GM18517 (cell line): ENCODE results near the gene PPP1R36.
"Not testable (repeated sequence)": the region's sequence is repeated elsewhere in the genome, so short reads cannot be mapped to it uniquely, and the experiment has no call there.

ENCODE experiments used
- ATAC-seq: cut with Tn5 transposase; IDR thresholded peaks from one replicate; pipeline ENCODE4 v1.9.1; 2021; ENCODE audit warnings: mild to moderate bottlenecking, moderate library complexity; ENCODE audit not compliant: unreplicated experiment

The PPP1R36 gene

GRCh38 chr14:64563696-64564095, 13.9 kb downstream of the PPP1R36 start:
- no peak for ATAC-seq

- no peak for ATAC-seq
Measured at GRCh38 chr14:64566651-64567122, 16.9 kb downstream of the PPP1R36 start.

DNA sequence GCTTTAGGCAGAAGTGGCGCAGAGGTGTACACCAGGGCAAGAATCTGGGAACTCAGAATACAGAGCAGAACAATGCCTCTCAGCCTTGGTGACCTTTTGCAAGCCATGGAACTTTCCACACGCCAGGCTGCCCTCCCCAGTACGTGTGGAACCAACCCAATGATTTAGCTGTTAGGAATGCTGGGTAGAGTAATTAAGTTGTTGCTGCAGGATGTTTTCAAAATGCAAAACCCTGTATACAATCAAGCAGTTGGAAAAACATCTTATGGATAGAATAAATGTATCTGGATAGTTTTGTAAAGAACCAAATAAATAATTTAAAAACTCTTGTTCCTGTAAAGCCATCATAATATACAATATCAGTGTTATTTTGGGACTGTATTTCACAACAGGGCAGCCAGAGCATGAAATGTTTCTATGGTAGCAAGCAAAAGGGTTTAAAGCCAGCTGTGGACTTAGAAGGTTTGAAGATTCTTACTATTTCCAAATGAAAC, 19.4 kb downstream of the PPP1R36 start:
- no peak for ATAC-seq

GRCh38 chr14:64569646-64570045, 19.9 kb downstream of the PPP1R36 start:
- ATAC-seq, result not testable (repeated sequence)

DNA sequence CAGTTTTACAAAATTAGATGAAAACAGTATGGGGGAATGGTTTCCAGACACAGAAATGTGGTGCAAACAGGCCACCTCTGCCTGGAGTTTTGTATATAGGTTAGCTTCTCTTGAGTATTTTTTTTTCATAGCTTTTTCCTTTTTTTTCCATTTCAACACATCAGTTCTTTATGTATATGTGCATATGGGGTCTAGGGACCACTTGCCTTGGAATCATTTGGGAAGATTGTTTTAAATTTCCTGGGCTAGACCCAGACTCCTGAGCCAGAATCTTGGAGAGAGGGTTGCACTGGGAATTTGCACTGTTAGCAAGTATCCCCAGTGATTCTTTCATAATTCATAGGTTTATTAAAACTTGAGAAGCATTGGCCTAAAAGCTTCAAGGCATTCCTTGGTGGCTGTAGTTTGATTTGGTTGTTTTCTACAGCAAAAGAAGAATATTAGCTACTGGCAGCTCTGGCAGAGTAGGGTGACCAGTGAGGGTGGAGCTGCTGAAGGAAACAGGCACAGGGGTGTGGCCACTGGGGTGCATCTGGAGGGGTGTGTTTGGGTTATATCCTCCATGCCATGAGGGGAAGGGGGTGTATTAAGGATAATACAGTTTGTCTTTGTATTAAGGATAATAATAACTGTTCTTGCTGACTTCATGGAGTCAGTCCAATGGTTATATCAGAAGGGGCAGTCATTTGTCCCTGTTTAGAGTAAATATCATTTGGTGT, 22.8 kb downstream of the PPP1R36 start:
- ATAC-seq, result no peak

DNA sequence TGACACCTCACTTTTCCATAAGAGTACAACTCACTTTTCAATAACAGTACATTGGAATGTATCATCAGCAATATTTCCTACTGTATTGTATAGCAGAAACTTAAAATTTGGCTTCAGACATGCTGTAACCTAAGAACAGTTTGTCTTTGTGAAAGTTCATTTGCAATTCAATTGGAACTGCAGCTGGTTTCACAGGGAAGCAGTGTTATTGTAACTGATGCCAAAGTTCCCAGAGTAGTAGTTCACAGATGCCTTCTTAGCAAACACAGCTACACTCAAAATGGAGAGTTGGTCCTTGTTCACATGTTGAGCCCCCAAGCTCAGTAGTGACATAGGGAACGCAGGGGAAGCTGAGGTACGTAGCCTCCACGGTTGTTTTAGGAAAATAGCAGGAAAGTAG, 23.3 kb downstream of the PPP1R36 start:
- no peak for ATAC-seq

- ATAC-seq, result no peak
Measured at GRCh38 chr14:64574371-64575107, 24.8 kb downstream of the PPP1R36 start.

- ATAC-seq, result no peak
Measured at GRCh38 chr14:64577211-64577610, 27.4 kb downstream of the PPP1R36 start.

DNA sequence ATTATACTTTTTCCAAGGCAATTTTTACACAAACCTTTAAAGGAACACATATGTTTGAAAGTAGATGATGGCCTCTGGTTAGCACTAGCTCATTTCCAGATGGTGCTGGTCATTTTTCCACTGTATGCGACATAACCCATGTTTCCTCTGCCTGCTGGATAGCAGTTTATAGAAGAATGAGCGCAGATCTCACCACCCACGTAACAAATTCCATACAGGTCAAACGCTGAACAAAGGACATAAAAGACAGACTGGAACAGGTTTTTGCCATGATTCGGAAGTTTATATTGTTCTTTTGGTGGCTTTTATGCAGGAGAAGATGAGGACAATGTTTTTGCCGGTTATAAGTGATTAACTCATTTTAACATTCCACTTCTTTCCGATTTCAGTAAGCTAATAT, 30.7 kb downstream of the PPP1R36 start:
- no peak for ATAC-seq

GRCh38 chr14:64581363-64581762, 31.6 kb downstream of the PPP1R36 start:
- no peak for ATAC-seq

DNA sequence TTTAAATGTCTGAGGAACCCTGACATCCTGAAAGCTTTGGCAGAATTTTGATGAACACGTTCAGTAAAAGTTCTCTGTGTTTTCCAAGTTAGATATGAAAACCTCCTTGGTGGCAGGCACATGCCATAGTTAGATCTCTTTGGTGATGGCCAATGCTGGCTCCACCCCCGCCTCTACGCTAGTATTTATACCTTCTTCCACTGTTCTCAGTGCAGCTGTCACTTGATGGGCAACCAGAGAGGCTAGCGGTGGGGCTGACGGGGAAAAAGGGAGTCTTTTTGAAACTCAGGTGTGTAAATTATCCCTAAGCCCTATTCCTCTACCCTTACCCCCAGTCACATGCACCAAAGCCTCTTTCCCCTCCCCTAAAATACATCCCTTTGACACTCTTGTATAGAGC, 32.1 kb downstream of the PPP1R36 start:
- no peak for ATAC-seq

- ATAC-seq, result no peak
Measured at GRCh38 chr14:64584190-64584589, 34.4 kb downstream of the PPP1R36 start.

DNA sequence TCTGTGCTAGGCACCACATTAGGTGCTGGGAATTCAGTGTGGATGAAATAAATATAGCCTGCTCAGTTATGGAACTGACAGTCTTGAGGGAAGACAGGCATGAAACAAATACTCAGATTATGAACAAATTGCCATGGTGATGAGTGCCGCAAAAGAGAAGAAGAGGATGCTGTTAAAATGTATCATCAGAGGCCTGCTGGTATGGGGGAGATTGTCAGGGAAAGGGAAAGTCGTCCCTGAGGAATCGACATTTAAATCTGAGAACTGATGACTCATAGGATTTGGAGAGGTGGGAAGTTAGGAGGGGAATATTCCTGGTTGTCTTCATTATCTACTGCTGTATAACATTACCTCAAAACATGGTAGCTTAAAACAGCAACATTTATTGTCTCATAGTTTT, 42.0 kb downstream of the PPP1R36 start:
- no peak for ATAC-seq

GRCh38 chr14:64594438-64594837, 44.7 kb downstream of the PPP1R36 start:
- ATAC-seq, result no peak

- ATAC-seq, result no peak
Measured at GRCh38 chr14:64598404-64598803, 48.6 kb downstream of the PPP1R36 start.

GRCh38 chr14:64601571-64601970, 51.8 kb downstream of the PPP1R36 start:
- ATAC-seq, result no peak

DNA sequence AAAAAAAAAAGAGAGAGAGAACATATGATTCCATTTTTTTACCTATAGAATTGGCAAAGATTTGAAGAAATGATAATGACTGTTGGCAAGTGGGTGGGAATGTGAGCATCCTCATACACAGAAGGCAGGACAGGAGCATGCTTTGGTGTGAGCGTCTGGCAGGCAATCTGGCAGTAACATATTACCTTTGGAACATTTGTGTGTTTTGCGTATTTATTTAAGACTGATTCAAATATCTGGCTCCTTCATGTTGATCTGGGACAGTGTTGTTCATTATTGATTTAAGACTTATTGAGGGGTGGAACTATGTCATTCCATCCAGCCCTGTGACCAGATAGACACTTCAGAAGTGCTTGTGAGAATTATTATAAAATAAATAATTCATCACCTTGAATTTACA, 53.1 kb downstream of the PPP1R36 start:
- ATAC-seq, result no peak

DNA sequence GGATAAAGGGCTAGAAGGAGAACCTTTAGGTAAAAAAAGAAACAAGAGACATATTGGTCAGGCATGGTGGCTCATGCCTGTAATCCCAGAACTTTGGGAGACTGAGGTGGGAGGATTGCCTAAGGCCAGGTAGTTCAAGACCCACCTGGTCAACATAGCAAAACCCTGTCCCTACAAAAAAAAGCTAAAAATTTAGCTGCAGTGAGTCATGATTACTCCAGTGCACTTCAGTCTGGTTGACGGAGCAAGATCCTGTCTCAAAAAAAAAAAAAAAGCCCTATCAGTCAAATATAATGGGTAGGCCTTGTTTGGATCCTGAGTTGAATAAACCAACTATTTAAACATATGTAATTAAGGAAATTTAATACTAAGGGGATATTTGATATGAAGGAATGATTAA, 54.2 kb downstream of the PPP1R36 start:
- no peak for ATAC-seq

GRCh38 chr14:64604881-64605280, 55.1 kb downstream of the PPP1R36 start:
- no peak for ATAC-seq

GRCh38 chr14:64605926-64606685, 56.3 kb downstream of the PPP1R36 start:
- no peak for ATAC-seq

GRCh38 chr14:64610049-64610746, 60.4 kb downstream of the PPP1R36 start:
- no peak for ATAC-seq
